Brain microvascular endothelial cell (primary cell): Measurements from ENCODE around the gene MTA2.

Experiments
- DNase-seq: peaks from one replicate; pipeline ENCODE4 v3.0.0-alpha.2; 2020
- H3K27ac ChIP-seq: fragments of 250-450 bp; sonication (Bioruptor Pico); 2 replicates; pipeline ENCODE4 v1.5.1; 2020; ENCODE audit warnings: mild to moderate bottlenecking, moderate library complexity
- H3K27me3 ChIP-seq: fragments of 250-450 bp; sonication (Bioruptor Pico); replicated peaks from 2 replicates; pipeline ENCODE4 v1.5.1; 2020; ENCODE audit warnings: mild to moderate bottlenecking
- H3K36me3 ChIP-seq: fragments of 250-450 bp; sonication (Bioruptor Pico); replicated peaks from 2 replicates; pipeline ENCODE4 v1.5.1; 2020; ENCODE audit warnings: mild to moderate bottlenecking
- H3K4me3 ChIP-seq: 2 replicates; pipeline ENCODE4 v1.5.1; 2011; ENCODE audit warnings: low read depth, mild to moderate bottlenecking, control low read depth, low read length, moderate library complexity
- in situ Hi-C: cut with HindIII; loops from 2 replicates; pipeline ENCODE4 v1.10.0; 2017; ENCODE audit warnings: low sequenced_read_pairs, low pct_ligation_motif_present
- TF ChIP-seq, protein P1 (sequence below): IDR thresholded peaks from 2 replicates; pipeline ENCODE4 v1.5.1; 2011; ENCODE audit warnings: low read depth, mild to moderate bottlenecking, moderate library complexity, low read length, control low read depth, inconsistent platforms; ENCODE audit errors: missing control alignments

MTA2 gene

DNA sequence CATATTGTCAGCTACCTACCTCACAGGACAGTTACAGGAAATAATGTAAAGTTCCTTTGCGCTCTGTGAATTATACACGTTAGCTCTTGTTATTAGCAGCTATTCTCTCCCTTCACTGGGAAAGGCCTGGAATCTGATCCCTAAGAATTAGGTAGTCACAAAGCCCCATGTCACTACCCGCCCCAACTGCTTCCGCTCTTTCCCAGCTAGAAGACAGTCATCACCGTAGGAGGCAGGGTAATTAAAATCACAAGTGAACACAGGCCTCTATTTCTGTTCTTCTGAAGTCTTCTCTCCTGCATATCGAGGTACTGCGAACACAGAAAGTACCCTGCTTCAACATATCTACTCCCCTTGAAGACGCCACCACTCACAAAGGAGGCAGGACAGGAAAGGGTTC is 42.5 kb downstream of the MTA2 start:
- Histone ChIP-seq H3K27me3 (no peaks in the 10 kb centered on the region), H3K36me3 (peaks cover 60% of the 10 kb centered on the region), H3K27ac (no peak overlapping the region), H3K4me3 (no peak overlapping the region)
- in situ Hi-C loops: loop anchor here (25.0 kb wide), 1 partner anchor 172 kb away; no protein-coding TSS in a partner anchor
- DNase-seq: no peak
- TF ChIP-seq, protein P1, sequence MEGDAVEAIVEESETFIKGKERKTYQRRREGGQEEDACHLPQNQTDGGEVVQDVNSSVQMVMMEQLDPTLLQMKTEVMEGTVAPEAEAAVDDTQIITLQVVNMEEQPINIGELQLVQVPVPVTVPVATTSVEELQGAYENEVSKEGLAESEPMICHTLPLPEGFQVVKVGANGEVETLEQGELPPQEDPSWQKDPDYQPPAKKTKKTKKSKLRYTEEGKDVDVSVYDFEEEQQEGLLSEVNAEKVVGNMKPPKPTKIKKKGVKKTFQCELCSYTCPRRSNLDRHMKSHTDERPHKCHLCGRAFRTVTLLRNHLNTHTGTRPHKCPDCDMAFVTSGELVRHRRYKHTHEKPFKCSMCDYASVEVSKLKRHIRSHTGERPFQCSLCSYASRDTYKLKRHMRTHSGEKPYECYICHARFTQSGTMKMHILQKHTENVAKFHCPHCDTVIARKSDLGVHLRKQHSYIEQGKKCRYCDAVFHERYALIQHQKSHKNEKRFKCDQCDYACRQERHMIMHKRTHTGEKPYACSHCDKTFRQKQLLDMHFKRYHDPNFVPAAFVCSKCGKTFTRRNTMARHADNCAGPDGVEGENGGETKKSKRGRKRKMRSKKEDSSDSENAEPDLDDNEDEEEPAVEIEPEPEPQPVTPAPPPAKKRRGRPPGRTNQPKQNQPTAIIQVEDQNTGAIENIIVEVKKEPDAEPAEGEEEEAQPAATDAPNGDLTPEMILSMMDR: no peak

DNA sequence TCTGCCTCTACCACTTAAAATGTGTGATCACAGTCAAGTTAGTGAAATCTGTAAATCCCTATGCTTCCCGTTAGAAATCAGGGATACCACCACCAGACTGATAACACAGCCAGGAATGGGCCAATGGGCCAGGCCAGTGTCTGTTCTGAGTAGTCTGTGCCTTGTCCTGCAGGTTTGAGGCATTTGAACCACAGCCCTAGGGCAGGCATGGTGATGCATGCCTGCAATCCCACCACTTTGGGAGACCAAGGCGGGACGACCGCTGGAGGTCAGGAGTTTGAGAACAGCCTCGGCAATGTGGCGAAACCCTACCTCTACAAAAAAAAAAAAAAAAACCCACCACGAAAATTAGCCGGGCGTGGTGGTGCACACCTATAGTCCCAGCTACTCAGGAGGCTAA is 43.0 kb downstream of the MTA2 start:
- in situ Hi-C loops: loop anchor here (25.0 kb wide), 1 partner anchor 171 kb away; no protein-coding TSS in a partner anchor
- TF ChIP-seq, protein P1: no peak
- Histone ChIP-seq H3K4me3 (no peak overlapping the region), H3K27me3 (no peaks in the 10 kb centered on the region), H3K36me3 (peaks cover 56% of the 10 kb centered on the region), H3K27ac (no peak overlapping the region)
- DNase-seq: no peak

DNA sequence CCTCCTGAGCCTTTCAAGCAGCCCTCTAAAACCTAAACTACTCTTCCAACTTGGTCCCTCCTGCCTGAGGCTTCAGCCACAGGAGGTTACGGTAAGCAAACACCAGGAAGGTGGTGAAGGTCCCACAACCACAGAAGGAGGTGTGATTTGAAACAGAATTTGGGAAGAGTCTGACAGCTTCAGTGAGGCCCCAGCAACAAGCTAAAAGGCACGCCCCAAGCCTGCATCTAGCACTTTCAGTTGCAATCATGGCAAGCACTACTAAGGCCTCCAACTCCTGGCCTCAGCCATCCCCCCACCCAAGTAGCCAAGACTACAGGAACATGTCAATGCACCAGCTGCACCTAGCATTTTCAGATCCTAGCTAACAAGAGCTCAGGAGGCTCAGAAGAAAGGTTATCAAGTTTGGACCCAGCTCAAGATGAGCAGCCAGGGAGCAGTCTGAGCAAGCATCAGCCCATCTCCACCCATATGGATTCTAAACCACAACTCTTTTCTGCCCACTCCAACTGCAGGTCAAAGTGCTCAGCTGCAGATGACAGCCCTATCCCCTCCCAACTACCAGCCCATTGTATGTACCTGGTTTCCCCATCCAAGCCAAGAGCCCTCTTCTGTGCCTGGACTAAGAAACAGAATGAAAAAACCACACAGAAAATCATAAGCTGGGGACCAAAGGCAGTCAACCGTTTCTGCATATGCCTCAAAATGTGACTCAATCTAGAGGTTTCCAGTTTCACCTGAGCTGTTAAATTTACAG is 44.6 kb downstream of the MTA2 start:
- no peak for DNase-seq

DNA sequence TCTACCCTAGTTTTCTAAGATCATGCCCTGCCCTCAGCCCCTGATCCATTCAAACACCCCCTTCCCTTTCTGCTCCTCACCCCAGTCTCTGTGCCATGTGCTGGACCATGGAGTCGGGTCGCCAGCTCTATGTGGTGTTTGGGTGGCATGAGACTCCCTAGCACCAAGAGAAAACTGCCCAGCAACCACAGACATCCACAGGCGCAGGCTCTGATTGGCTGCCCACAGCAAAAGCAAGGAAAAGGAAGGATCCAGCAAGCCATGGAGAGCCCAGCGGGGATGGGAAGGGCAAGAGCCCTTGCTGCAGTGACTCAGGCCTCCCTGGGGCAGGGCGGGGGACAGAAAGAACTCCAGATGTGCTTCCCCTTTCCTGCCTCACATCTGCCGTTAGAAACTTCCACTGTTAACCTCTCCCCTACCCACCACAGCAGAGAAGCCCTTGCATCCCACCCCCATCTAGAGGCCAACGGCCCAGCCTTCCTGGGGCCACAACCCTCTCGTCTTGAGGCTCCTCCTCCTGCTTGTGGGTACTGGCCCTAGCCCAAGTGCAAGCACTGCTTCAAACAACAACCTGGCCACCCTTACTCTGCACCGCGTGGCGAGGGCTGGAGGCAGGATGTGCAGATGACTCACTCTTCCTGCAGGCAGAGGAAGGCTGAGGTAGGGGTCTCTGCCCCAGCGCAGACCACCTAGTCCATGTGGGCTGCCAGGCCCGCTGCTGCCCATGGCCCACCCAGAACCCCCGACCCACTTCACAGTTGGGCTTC is 45.4 kb downstream of the MTA2 start:
- Histone ChIP-seq H3K4me3 (peak overlapping the region; percentile 20), H3K27ac (peak overlapping the region; percentile 39), H3K36me3 (peaks cover 35% of the 10 kb centered on the region), H3K27me3 (no peaks in the 10 kb centered on the region)
- peak; percentile 88 for DNase-seq
- in situ Hi-C loops: loop anchor here (25.0 kb wide), 1 partner anchor 169 kb away; no protein-coding TSS in a partner anchor
- TF ChIP-seq, protein P1: no peak

More for the DNA sequence above, 44.6 kb downstream of the MTA2 start:
- H3K27ac ChIP-seq: peak overlapping the region; percentile 39
- no peaks in the 10 kb centered on the region for H3K27me3 ChIP-seq
- in situ Hi-C loops: loop anchor here (25.0 kb wide), 1 partner anchor 170 kb away; no protein-coding TSS in a partner anchor
- H3K4me3 ChIP-seq: no peak overlapping the region
- TF ChIP-seq, protein P1: no peak
- peaks cover 40% of the 10 kb centered on the region for H3K36me3 ChIP-seq

DNA sequence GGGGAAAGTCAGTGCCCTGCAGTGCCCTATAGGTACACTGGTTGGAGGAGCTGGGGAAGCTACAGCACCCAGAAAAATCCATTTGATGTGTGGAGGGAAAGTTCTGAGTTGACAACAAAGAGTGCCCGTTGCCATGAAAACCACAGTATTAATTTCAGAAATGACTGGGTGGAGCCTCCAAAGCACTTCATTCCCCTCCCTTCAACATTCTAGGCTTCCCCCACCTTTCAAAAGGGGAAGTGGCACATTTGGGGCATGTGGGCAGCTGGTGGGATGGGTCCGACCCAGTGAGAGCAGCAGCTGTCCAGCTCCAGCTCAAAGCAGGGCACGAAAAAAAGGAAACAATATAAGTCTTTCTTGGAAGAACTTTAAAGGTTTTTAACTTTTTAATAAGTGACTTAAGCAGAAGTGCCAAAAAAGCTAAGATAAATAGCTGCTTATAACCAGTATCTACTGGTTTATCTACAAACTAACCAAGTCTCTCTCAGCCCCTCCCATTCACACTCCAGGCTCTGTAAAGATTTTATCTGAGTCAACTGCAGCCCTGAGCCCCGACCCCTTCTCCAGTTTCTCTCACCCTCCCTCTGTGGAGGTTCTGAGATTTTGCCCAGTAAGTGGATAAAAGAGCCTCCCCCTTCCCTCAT is 46.1 kb downstream of the MTA2 start:
- in situ Hi-C loops: loop anchor here (25.0 kb wide), 1 partner anchor 168 kb away; no protein-coding TSS in a partner anchor
- H3K4me3 ChIP-seq: peak overlapping the region; percentile 20
- peak overlapping the region; percentile 39 for H3K27ac ChIP-seq
- H3K27me3 ChIP-seq: no peaks in the 10 kb centered on the region
- no peak for DNase-seq
- peaks cover 32% of the 10 kb centered on the region for H3K36me3 ChIP-seq
- TF ChIP-seq, protein P1: no peak
